Parathyroid adenoma (tissue), 2 donors: ENCODE measurements around the gene PLAAT2.

Experiments
- H2AFZ ChIP-seq: fragments of 300-600 bp; sonication (generic); one replicate; pipeline ENCODE4 v1.7.0; 2017; ENCODE audit warnings: antibody characterized with exemption, mild to moderate bottlenecking
- H3K27ac ChIP-seq: fragments of 300-600 bp; sonication (generic); one replicate; pipeline ENCODE4 v1.7.0; 2017
- H3K27me3 ChIP-seq: fragments of 300-600 bp; sonication (generic); one replicate; pipeline ENCODE4 v1.7.0; 2017; ENCODE audit warnings: low read length; ENCODE audit not compliant: control insufficient read depth, insufficient read depth
- H3K36me3 ChIP-seq: fragments of 300-600 bp; sonication (generic); one replicate; pipeline ENCODE4 v1.7.0; 2017; ENCODE audit warnings: low read length; ENCODE audit not compliant: control insufficient read depth, insufficient read depth
- H3K4me1 ChIP-seq: fragments of 300-600 bp; sonication (generic); one replicate; pipeline ENCODE4 v1.7.0; 2017; ENCODE audit warnings: control low read depth
- H3K4me2 ChIP-seq: fragments of 300-600 bp; sonication (generic); one replicate; pipeline ENCODE4 v1.7.0; 2017; ENCODE audit warnings: low read length
- H3K4me3 ChIP-seq: fragments of 300-600 bp; sonication (generic); one replicate; pipeline ENCODE4 v1.7.0; 2017; ENCODE audit warnings: low read depth, low read length
- H3K79me2 ChIP-seq: fragments of 300-600 bp; sonication (generic); one replicate; pipeline ENCODE4 v1.7.0; 2017; ENCODE audit warnings: control low read depth
- H3K9ac ChIP-seq: fragments of 300-600 bp; sonication (generic); one replicate; pipeline ENCODE4 v1.7.0; 2017; ENCODE audit warnings: mild to moderate bottlenecking
- H3K9me3 ChIP-seq: fragments of 300-600 bp; sonication (generic); one replicate; pipeline ENCODE4 v1.7.0; 2017; ENCODE audit warnings: low read length; ENCODE audit not compliant: control insufficient read depth
- CTCF ChIP-seq: fragments of 300-600 bp; sonication (generic); IDR thresholded peaks from one replicate; pipeline ENCODE4 v1.7.0; 2017; ENCODE audit warnings: antibody characterized with exemption, mild to moderate bottlenecking
- donor health status: primary hyperparathyroidism.

Gene PLAAT2

GRCh38 chr11:63563201-63564055 lies at the start of gene PLAAT2:
TSS of gene PLAAT2 (minus strand) at chr11:63563379. CDS start at chr11:63563324, 55 bp downstream.
- Histone ChIP-seq H3K9me3 (no peaks in the 10 kb centered on the region), H2AFZ (no peak within 1 kb of the TSS), H3K27ac (no peak within 1 kb of the TSS), H3K79me2 (no peaks in the 10 kb centered on the region), H3K4me1 (no peaks in the 10 kb centered on the region), H3K9ac (no peak within 1 kb of the TSS), H3K36me3 (no peaks in the 10 kb centered on the region), H3K4me3 (no peak within 1 kb of the TSS), H3K27me3 (no peaks in the 10 kb centered on the region), H3K4me2 (no peak within 1 kb of the TSS)
- TF ChIP-seq CTCF, result no peak

GRCh38 chr11:63612181-63612580 lies 49.0 kb upstream of the PLAAT2 start:
- no peaks in the 10 kb centered on the region for H3K36me3 ChIP-seq
- H2AFZ ChIP-seq, result no peak overlapping the region
- H3K27ac ChIP-seq, result no peak overlapping the region
- H3K4me3 ChIP-seq, result no peak overlapping the region
- no peak for TF ChIP-seq CTCF
- H3K27me3 ChIP-seq, result no peaks in the 10 kb centered on the region
- H3K4me1 ChIP-seq, result no peaks in the 10 kb centered on the region
- H3K9me3 ChIP-seq, result no peaks in the 10 kb centered on the region
- no peak overlapping the region for H3K4me2 ChIP-seq
- no peak overlapping the region for H3K9ac ChIP-seq
- no peaks in the 10 kb centered on the region for H3K79me2 ChIP-seq

GRCh38 chr11:63611395-63611747 lies 48.2 kb upstream of the PLAAT2 start:
- Histone ChIP-seq H3K27me3 (no peaks in the 10 kb centered on the region), H3K9ac (no peak overlapping the region)
- TF ChIP-seq CTCF, result no peak

GRCh38 chr11:63610604-63611394 lies 47.6 kb upstream of the PLAAT2 start:
- H3K9me3 ChIP-seq, result no peaks in the 10 kb centered on the region
- no peaks in the 10 kb centered on the region for H3K27me3 ChIP-seq
- H3K36me3 ChIP-seq, result no peaks in the 10 kb centered on the region
- no peak overlapping the region for H3K27ac ChIP-seq
- no peak for TF ChIP-seq CTCF
- H3K4me1 ChIP-seq, result no peaks in the 10 kb centered on the region
- no peak overlapping the region for H2AFZ ChIP-seq
- H3K79me2 ChIP-seq, result no peaks in the 10 kb centered on the region
- H3K4me3 ChIP-seq, result no peak overlapping the region
- no peak overlapping the region for H3K9ac ChIP-seq
- no peak overlapping the region for H3K4me2 ChIP-seq

More at GRCh38 chr11:63611395-63611747, 48.2 kb upstream of the PLAAT2 start:
- H3K79me2 ChIP-seq, result no peaks in the 10 kb centered on the region
- H2AFZ ChIP-seq, result no peak overlapping the region
- no peaks in the 10 kb centered on the region for H3K9me3 ChIP-seq
- no peak overlapping the region for H3K27ac ChIP-seq
- no peak overlapping the region for H3K4me2 ChIP-seq
- H3K36me3 ChIP-seq, result no peaks in the 10 kb centered on the region
- no peaks in the 10 kb centered on the region for H3K4me1 ChIP-seq
- no peak overlapping the region for H3K4me3 ChIP-seq
